Type B pancreatic cell (in vitro differentiated cells): ENCODE measurements around the gene ADARB2. TPM values are rescaled to one million over a fixed set of nuclear protein-coding genes. Genes with fewer than 3 reads are reported as not detected.

ENCODE experiments used
- DNase-seq: peaks from one replicate; pipeline ENCODE4 v3.0.0; 2021; ENCODE audit warnings: mixed read lengths; ENCODE audit not compliant: unreplicated experiment; ENCODE audit errors: extremely low spot score
- H3K27ac Mint-ChIP-seq: 2 replicates; pipeline ENCODE4 v1.8.0; 2021; ENCODE audit warnings: mild to moderate bottlenecking, mixed read lengths
- H3K27me3 Mint-ChIP-seq: 2 replicates; pipeline ENCODE4 v1.8.0; 2021; ENCODE audit warnings: mixed read lengths
- H3K36me3 Mint-ChIP-seq: 2 replicates; pipeline ENCODE4 v1.8.0; 2021; ENCODE audit warnings: mixed read lengths
- H3K4me1 Mint-ChIP-seq: one replicate; pipeline ENCODE4 v1.8.0; 2021; ENCODE audit warnings: mixed read lengths; ENCODE audit not compliant: unreplicated experiment
- H3K4me3 Mint-ChIP-seq: 2 replicates; pipeline ENCODE4 v1.8.0; 2021; ENCODE audit warnings: mild to moderate bottlenecking, mixed read lengths
- H3K9me3 Mint-ChIP-seq: 2 replicates; pipeline ENCODE4 v1.8.0; 2021; ENCODE audit warnings: mixed read lengths
- CTCF ChIP-seq: fragments of 200-600 bp; sonication (generic); conservative IDR thresholded peaks from 2 replicates; pipeline ENCODE4 v1.5.0; 2021; ENCODE audit warnings: antibody characterized with exemption, mild to moderate bottlenecking
- total RNA-seq: library from RNA; stranded (reverse); gene quantifications from 2 replicates; pipeline ENCODE4 v1.2.1, GENCODE V29; 2021; ENCODE audit warnings: low replicate concordance

The ADARB2 gene
- total RNA-seq, 1 donor from 2014 or later, result 4.9 TPM

GRCh38 chr10:1410032-1410431 is 327.3 kb downstream of the ADARB2 start:
- Mint-ChIP-seq H3K9me3 (peaks cover 6% of the 10 kb centered on the region), H3K4me3 (no peak overlapping the region), H3K36me3 (peaks cover 4% of the 10 kb centered on the region), H3K27me3 (peaks cover 5% of the 10 kb centered on the region), H3K27ac (no peak overlapping the region), H3K4me1 (no peaks in the 10 kb centered on the region)
- TF ChIP-seq CTCF, result no peak
- no peak for DNase-seq

- no peak for DNase-seq
- H3K36me3 Mint-ChIP-seq, result peaks cover 4% of the 10 kb centered on the region
- TF ChIP-seq CTCF, result no peak
- H3K27ac Mint-ChIP-seq, result no peak overlapping the region
- peaks cover 3% of the 10 kb centered on the region for H3K9me3 Mint-ChIP-seq
- no peaks in the 10 kb centered on the region for H3K4me1 Mint-ChIP-seq
- no peak overlapping the region for H3K4me3 Mint-ChIP-seq
- H3K27me3 Mint-ChIP-seq, result peaks cover 5% of the 10 kb centered on the region
Observed at GRCh38 chr10:1409392-1409791, 327.9 kb downstream of the ADARB2 start.

- DNase-seq, result no peak
- Mint-ChIP-seq H3K4me3 (no peak overlapping the region), H3K27ac (no peak overlapping the region), H3K9me3 (no peaks in the 10 kb centered on the region), H3K4me1 (no peaks in the 10 kb centered on the region), H3K36me3 (peaks cover 4% of the 10 kb centered on the region), H3K27me3 (peaks cover 5% of the 10 kb centered on the region)
- no peak for TF ChIP-seq CTCF
Observed at GRCh38 chr10:1408651-1409367, 328.5 kb downstream of the ADARB2 start.

- Mint-ChIP-seq H3K27me3 (peaks cover 5% of the 10 kb centered on the region), H3K4me1 (no peaks in the 10 kb centered on the region), H3K9me3 (no peaks in the 10 kb centered on the region), H3K36me3 (peaks cover 4% of the 10 kb centered on the region), H3K4me3 (no peak overlapping the region), H3K27ac (no peak overlapping the region)
- DNase-seq, result no peak
- TF ChIP-seq CTCF, result no peak
Observed at GRCh38 chr10:1406967-1407945, 330.1 kb downstream of the ADARB2 start.

GRCh38 chr10:1406132-1406966 is 331.0 kb downstream of the ADARB2 start:
- Mint-ChIP-seq H3K27me3 (peaks cover 5% of the 10 kb centered on the region), H3K4me3 (no peak overlapping the region)
- no peak for DNase-seq

More at GRCh38 chr10:1406132-1406966, 331.0 kb downstream of the ADARB2 start:
- Mint-ChIP-seq H3K36me3 (peaks cover 4% of the 10 kb centered on the region), H3K4me1 (no peaks in the 10 kb centered on the region), H3K27ac (no peak overlapping the region), H3K9me3 (no peaks in the 10 kb centered on the region)
- no peak for TF ChIP-seq CTCF
